Nephron (organoid): ENCODE data around the gene WNT1.
A peak's percentile ranks its signal among the peaks of the same experiment; 100 is the strongest.

Experiments
- H3K27ac Mint-ChIP-seq, 3 experiments: 2 replicates each; pipeline ENCODE4 v1.8.0; 2020; ENCODE audit warnings: mixed read lengths in 3 of 3, mild to moderate bottlenecking in 2 of 3, moderate library complexity in 1 of 3
- H3K27me3 Mint-ChIP-seq: 2 replicates; pipeline ENCODE4 v1.8.0; 2021; ENCODE audit warnings: low read depth, mild to moderate bottlenecking, moderate library complexity, mixed read lengths
- H3K36me3 Mint-ChIP-seq: 2 replicates; pipeline ENCODE4 v1.8.0; 2020; ENCODE audit warnings: low read depth, mixed read lengths
- H3K4me1 Mint-ChIP-seq: 2 replicates; pipeline ENCODE4 v1.8.0; 2020; ENCODE audit warnings: mixed read lengths
- H3K4me3 Mint-ChIP-seq, 3 experiments: 2 replicates each; pipeline ENCODE4 v1.8.0; 2020; ENCODE audit warnings: mild to moderate bottlenecking in 3 of 3, mixed read lengths in 3 of 3, moderate library complexity in 2 of 3
- H3K9me3 Mint-ChIP-seq: 2 replicates; pipeline ENCODE4 v1.8.0; 2020; ENCODE audit warnings: mixed read lengths
- TF ChIP-seq, protein P1 (sequence below), 3 experiments: fragments of 200-600 bp; sonication (generic); IDR thresholded peaks; one replicate each; pipeline ENCODE4 v1.5.0; 2021; ENCODE audit warnings: antibody characterized with exemption in 3 of 3; ENCODE audit not compliant: unreplicated experiment in 3 of 3

Gene WNT1

DNA sequence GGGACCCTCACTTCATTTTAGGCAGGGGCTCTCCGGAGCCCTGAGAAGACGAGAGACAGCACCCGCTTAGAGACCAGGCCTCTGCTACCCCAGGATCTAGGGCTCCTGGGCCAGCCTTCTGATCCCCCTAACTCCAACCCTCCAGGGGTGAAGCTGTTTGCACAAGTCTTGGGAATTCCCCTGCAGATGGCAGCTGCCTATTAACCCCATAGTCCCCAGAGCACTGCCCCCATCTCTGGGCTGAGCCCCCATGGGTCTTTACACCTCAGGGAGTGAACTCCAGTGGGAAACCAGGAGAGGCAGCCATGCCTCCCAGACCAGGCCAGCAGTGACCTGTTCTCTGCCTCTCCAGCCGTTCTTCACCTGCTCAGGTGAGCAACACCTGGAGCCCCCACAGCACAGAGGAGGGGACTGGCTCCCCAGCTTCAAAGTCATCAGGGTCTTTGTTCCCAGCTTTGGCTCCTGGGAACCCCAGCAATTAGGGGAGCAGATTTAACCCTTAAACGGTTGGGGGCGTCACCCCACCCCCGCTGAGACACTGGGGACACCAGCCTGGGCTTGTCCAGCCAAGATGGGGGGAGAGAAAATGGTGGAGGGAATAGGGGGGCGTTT is 8.9 kb upstream of the WNT1 start:
- H3K4me1 Mint-ChIP-seq = peaks cover 20% of the 10 kb centered on the region
- peak overlapping the region; percentile 34 to 54 (median 35) for H3K4me3 Mint-ChIP-seq
- H3K27me3 Mint-ChIP-seq = peaks cover 87% of the 10 kb centered on the region
- H3K27ac Mint-ChIP-seq = no peak overlapping the region
- TF ChIP-seq, protein P1, sequence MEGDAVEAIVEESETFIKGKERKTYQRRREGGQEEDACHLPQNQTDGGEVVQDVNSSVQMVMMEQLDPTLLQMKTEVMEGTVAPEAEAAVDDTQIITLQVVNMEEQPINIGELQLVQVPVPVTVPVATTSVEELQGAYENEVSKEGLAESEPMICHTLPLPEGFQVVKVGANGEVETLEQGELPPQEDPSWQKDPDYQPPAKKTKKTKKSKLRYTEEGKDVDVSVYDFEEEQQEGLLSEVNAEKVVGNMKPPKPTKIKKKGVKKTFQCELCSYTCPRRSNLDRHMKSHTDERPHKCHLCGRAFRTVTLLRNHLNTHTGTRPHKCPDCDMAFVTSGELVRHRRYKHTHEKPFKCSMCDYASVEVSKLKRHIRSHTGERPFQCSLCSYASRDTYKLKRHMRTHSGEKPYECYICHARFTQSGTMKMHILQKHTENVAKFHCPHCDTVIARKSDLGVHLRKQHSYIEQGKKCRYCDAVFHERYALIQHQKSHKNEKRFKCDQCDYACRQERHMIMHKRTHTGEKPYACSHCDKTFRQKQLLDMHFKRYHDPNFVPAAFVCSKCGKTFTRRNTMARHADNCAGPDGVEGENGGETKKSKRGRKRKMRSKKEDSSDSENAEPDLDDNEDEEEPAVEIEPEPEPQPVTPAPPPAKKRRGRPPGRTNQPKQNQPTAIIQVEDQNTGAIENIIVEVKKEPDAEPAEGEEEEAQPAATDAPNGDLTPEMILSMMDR (IDR thresholded peaks at IDR 0.05; ENCODE audit: unreplicated experiment in 3 of 3) = no peak
- H3K36me3 Mint-ChIP-seq = no peaks in the 10 kb centered on the region
- H3K9me3 Mint-ChIP-seq = no peaks in the 10 kb centered on the region

DNA sequence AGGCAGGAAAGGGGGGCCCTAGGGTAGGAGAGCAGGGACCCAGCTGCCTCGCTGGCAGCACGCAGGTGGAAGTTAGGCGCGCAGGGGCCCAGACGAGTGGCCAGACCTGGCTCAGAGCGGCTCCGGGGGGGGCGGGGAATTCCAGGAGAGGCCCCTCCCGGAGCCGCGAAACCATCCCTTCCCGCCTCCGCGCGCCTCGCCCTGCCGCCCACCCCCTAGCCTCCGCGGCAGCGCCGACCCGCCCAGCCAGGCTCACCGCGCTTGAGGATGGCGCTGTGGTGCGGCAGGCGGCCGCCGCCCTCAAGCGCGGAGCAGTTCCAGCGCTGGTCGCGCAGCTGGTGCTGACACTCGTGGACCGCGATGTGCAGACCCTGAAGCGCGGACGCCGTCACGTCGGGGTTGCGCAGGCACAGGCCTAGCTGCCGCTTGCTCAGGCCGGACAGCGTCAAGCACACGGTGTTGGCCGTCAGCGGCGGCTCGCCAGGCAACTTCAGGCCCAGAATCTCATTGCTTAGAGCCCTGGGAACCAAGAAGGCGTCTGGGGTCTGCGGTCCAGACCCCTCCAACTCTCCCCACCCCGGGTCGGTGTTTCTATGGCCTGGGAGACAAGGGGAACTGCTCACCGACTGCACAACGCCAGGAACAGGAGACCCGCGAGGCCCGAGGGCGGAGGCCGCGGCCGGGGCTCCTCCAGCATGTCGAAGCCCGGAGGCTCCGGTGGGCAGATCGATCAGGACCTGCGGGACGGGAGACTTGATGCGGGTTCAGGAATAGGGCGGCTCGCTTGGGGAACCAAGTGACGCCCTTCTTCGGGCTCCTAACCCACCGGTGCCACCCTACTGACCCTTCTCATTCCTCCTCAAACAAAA is 8.1 kb upstream of the WNT1 start:
- Mint-ChIP-seq H3K4me1 (peaks cover 20% of the 10 kb centered on the region), H3K4me3 (peak overlapping the region; percentile 34 to 48 (median 47)), H3K9me3 (no peaks in the 10 kb centered on the region), H3K36me3 (no peaks in the 10 kb centered on the region), H3K27me3 (peaks cover 91% of the 10 kb centered on the region), H3K27ac (peak overlapping the region in 1 of 3 experiments; percentile 25)
- TF ChIP-seq, protein P1 (IDR thresholded peaks at IDR 0.05; ENCODE audit: unreplicated experiment in 3 of 3) = no peak

DNA sequence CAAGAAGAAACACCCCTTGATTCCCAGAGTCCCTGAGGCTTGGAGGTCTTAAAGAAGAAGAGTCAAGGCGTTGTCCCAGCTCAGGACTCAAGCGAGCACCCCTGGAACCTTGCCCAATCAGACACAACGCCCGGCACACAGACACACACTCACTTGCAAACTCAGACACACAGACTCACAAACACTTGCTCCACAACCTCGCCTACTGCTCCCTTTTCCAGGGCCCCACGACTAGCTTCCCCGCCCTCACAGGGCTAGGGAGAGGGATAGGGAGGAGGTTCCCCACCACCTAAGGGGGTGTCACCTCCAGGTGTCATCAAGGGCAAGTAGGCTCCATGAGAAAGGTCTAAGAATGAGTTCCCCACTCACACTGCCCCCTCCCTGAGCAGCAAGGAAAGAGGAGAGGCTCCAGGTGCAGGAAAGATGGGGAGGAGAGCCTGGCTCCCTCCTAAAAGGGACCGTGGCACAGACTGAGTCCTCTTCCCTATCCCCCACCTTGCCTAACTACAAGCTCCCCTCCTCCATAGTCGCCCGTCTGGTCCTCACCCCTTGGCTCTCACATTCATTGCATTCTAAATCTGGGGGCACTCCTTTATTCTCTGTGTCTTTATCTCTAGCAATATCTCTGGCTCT is 7.3 kb upstream of the WNT1 start:
- TF ChIP-seq, protein P1 (IDR thresholded peaks at IDR 0.05; ENCODE audit: unreplicated experiment in 3 of 3) = no peak
- peaks cover 91% of the 10 kb centered on the region for H3K27me3 Mint-ChIP-seq

DNA sequence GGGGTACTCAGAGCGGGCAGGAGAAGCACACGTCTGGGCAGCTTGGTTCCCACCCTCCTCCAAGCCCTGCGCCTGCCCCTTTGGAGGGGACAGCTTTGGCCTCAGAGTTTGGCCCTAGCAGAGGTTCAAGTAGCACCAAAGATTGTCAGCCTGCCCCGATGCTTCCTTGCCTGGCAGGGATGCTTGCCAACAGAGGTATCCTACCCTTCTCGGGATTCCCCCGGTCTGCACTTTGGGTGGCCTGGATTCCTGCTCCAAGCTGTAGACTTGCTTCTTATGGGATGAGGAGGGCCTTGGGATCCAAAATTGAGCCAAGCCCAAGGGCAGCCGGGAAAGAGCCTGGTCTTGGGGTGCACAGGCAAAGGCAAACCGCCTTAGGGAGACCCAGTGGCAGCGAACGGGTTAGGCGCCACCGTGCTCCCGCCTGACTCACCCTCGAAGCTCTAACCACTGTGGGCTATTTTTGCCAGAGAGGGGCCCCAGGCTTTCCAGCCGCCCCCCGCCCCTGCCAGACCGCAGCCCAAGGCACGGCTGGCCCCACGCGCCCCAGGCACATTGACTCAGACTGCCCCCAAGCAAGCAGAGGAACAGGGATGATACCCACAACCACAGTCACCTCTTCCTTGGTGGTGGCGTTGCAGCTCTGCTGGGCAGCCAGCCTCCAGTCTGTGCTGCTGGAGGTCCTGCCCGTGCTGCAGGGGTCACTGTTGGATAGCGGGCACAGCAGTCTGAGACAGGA is 5.7 kb upstream of the WNT1 start:
- TF ChIP-seq, protein P1 (IDR thresholded peaks at IDR 0.05; ENCODE audit: unreplicated experiment in 3 of 3) = no peak
- Mint-ChIP-seq H3K27ac (no peak overlapping the region), H3K9me3 (no peaks in the 10 kb centered on the region), H3K4me3 (peak overlapping the region in 2 of 3 experiments; percentile 80 to 87), H3K36me3 (peaks cover 3% of the 10 kb centered on the region), H3K4me1 (peaks cover 24% of the 10 kb centered on the region), H3K27me3 (peaks cover 99% of the 10 kb centered on the region)

More for the DNA sequence above, 7.3 kb upstream of the WNT1 start:
- H3K27ac Mint-ChIP-seq = peak overlapping the region in 1 of 3 experiments; percentile 25
- no peaks in the 10 kb centered on the region for H3K36me3 Mint-ChIP-seq
- peaks cover 20% of the 10 kb centered on the region for H3K4me1 Mint-ChIP-seq
- no peaks in the 10 kb centered on the region for H3K9me3 Mint-ChIP-seq
- peak overlapping the region; percentile 26 to 87 (median 47) for H3K4me3 Mint-ChIP-seq

GRCh38 chr12:48972952-48973483 is 5.1 kb upstream of the WNT1 start:
- Mint-ChIP-seq H3K27me3 (peaks cover 100% of the 10 kb centered on the region), H3K27ac (no peak overlapping the region), H3K36me3 (peaks cover 6% of the 10 kb centered on the region), H3K4me3 (no peak overlapping the region), H3K9me3 (no peaks in the 10 kb centered on the region), H3K4me1 (peaks cover 27% of the 10 kb centered on the region)
- TF ChIP-seq, protein P1 (IDR thresholded peaks at IDR 0.05; ENCODE audit: unreplicated experiment in 3 of 3) = no peak
